OCI-LY1 (cell line): ENCODE results near the gene RBM20.

ENCODE experiments used
- EZH2 ChIP-seq: fragments of 200-600 bp; sonication (generic), shearing (Covaris generic); IDR thresholded peaks from 2 replicates; pipeline ENCODE4 v1.8.0; 2017; ENCODE audit warnings: borderline replicate concordance, mixed run types, mild to moderate bottlenecking, antibody characterized with exemption, low read length, moderate library complexity, mixed read lengths
- TF ChIP-seq, protein P1 (sequence below): fragments of 200-600 bp; sonication (generic), shearing (Covaris generic); IDR thresholded peaks from 2 replicates; pipeline ENCODE4 v1.5.1; 2017; ENCODE audit warnings: mild to moderate bottlenecking, antibody characterized with exemption, low read length, moderate library complexity, mixed read lengths

DNA sequence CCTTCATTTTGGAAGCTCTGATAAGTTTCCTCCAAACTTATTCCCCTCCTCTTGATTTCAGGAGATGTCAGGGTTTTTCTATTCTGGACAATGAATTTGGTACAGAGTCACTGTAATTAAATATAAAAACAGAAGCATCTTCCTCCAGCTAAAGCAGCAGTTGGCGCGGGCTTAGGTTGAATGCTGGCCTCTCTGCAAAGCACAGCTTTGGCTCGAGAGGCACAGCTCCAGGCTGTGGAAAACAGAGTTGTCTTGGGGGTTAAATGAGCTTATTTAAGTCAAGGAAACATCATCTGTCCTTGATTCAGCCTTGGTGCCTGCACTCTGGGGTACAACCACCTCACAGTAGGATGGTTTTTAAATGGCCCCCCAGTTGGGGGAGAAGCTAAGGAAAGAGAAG, 192.6 kb downstream of the RBM20 start:
- TF ChIP-seq, protein P1, sequence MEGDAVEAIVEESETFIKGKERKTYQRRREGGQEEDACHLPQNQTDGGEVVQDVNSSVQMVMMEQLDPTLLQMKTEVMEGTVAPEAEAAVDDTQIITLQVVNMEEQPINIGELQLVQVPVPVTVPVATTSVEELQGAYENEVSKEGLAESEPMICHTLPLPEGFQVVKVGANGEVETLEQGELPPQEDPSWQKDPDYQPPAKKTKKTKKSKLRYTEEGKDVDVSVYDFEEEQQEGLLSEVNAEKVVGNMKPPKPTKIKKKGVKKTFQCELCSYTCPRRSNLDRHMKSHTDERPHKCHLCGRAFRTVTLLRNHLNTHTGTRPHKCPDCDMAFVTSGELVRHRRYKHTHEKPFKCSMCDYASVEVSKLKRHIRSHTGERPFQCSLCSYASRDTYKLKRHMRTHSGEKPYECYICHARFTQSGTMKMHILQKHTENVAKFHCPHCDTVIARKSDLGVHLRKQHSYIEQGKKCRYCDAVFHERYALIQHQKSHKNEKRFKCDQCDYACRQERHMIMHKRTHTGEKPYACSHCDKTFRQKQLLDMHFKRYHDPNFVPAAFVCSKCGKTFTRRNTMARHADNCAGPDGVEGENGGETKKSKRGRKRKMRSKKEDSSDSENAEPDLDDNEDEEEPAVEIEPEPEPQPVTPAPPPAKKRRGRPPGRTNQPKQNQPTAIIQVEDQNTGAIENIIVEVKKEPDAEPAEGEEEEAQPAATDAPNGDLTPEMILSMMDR: no peak
- no peak for TF ChIP-seq EZH2
